ENCODE measurements around the gene IZUMO4.
"Not testable (repeated sequence)": the region's sequence is repeated elsewhere in the genome, so short reads cannot be mapped to it uniquely, and the experiment has no call there.

Gene IZUMO4

DNA sequence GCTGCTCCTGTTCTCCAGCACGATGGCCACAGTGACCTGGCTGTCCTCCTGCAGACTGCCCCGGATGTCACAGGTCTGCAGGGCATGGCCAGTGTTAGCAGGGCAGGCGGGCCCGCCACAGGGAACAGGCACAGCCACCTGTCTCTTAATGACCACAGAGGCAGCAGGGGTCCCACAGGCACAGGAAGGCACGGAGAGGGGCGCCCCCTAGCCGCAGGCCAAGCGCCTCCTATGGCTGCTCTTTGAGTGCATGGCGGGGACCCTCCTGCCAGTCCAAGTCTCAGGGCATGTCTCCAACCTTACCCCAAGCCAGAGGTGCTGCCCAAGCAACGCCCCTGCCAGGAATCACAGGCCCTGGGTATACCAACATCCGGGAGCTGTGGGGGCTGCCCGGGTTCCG, 14.1 kb downstream of the IZUMO4 start:
- DNase-seq: no peak

DNA sequence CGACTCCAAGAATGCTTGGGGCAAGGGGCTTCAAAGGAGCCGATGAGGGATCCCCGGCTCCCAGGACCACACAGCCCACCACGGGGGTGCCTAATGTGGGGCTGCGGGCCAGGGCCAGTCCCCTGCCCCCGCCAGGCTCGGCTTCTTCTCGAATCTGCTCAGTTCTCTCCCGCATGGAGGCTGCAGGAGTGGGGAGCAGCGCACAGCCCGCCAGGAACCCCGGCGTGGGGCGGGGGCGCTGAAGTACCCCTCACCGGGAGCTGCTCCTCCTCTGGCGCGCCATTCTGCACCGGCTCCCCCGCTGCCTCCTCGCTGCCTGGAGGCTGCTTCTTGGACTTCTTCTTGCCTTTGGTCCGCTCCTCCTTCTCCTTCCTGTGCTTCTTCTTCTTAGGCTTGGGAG, 14.7 kb downstream of the IZUMO4 start:
- no peak for DNase-seq

DNA sequence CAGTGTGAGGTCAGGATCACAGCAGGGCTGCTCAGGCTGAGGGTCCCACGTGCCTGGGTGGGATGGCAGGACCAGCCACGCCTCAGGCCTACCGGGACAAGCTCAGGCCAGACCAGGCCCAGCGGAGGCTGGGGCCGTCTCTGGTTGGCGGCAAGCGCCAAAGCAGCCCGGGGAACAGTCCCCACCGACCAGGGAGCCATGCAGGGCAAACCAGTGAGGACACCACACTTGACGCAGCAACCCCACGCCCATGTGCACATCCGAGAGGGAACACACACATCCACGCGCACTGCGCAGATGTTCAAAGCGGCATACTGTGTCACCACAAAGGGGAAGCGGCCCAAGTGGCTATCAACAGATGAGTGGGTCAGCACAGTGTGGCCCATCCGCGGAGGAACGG, 15.2 kb downstream of the IZUMO4 start:
- no peak for DNase-seq

DNA sequence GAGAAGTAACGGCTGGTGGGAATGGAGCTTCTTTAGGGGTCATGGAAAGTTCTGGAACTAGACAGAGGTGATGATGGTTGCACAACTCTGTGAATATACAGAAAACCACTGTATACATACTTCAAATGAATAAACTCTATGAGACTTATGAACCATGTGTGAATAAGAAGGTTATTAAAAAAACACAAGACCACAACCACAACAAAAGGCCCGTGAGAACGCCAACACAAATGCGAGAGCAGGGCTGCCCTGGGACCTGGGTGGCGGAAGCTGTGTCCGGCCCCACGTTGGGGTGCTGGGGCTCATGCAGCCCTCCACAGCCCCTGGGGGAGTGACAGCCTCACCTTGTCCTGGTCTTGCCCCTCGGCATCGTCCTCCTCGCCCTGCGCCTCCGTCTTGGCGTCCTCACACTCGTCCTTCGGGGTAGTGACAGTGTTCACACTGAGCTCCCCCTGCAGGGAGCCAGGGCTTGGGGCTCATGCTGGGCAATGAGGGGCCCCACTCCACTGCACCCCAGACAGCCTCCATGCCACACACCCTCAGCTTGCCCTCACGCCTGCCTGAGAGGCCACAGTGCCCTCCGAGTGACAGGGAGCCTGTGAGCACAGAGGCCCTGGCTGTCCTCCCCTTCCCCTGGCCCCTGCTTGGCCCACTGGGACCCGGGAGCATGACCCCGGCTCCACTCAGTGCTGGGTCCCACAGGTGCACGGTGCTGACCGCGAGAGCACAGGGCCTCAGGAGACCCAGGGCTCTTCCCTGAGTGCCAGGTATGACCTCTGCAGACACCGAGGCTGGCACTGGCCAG, 16.0 kb downstream of the IZUMO4 start:
- DNase-seq: no peak

DNA sequence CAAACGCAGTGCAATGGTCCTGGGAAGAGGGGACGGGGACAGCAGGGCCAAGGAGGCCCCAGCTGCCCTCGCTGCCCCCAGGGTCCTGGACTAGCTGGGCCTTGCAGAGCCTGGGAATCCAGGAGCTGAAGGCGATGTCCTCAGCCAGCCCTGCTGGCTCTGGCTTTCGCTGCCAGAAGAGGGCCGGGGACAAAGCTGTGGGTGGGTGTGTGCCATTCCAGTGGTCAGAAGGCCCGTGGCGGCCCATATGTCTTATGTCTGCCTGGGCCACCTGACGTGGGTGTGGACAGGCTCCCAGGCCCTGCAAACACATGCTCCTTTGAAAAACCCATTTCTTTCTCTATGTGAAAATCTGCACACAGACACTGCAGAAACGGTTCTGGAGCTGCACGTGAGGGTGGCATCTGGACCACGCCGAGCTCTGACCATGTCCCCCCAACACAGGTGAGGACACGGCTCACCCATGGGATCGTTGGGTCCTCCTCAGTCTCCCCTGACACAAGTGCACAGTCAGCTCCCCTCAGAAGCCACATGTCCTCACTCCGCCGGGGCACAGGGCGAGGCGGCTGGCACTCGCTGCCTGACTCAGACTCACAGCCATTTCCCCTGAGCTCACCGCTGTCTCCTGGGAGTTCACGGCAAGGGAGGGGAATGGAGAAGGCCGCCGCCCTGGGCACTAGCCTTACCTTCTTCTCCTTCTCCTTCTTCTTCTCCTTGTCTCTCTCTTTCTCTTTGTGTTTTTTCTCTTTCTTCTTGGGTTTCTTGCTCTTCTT, 16.9 kb downstream of the IZUMO4 start:
- DNase-seq: no peak

DNA sequence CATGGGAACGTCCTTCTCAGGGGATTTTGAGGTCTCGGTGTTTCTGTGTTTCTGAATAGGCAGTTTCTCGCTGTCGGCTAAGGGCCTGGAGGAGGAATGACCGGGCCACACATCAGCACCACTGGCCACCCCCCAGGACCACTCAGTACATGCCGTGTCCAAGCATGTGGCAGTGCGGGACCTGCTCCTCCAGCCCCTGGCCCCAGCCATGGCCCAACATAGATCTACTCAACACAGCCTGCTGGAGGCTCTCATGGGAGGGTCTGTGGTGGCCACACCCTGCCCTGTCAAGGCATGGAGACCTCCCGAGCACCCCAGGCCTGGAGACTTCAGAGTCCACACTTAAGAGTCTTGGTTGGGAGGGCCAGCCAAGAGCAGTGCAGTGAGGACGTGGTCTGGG, 17.5 kb downstream of the IZUMO4 start:
- no peak for DNase-seq

DNA sequence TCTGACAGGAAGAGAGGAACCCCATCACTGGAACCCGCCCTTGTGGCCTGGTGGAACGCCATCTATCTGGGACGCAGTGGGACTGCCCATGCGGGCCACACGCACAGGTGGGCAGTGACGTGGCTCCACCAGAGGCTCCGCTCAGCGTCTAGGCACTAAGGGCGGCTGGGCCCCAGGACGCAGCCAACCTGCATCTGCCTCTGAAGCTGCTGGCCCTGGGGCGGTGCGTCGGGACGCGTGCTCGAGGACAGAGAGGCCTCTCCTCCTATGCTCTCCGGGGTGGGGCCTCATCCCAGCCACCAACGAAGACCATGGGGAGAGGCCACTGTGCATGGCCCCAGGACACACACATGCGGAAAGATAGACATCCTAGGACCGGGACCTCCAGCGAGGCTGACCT, 18.1 kb downstream of the IZUMO4 start:
- no peak for DNase-seq

DNA sequence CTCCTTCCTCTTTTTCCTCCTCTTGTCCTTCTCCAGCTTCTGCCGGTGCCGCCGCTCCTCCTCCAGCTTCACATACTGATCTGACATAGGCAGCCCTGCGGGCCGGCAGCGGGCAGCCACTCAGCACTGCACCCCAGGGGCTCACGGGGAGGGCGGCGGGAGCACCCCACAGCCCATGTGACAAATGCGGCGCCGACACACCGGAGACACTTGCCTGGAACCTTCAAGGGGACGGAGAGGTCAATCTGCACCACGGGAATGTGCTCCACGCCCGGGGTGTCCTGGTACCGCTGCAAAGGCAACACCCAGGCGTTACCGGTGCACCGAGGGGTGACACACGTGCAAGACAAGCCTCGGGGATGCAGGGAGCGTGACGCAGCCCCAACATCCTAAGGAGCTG, 18.6 kb downstream of the IZUMO4 start:
- no peak for DNase-seq

DNA sequence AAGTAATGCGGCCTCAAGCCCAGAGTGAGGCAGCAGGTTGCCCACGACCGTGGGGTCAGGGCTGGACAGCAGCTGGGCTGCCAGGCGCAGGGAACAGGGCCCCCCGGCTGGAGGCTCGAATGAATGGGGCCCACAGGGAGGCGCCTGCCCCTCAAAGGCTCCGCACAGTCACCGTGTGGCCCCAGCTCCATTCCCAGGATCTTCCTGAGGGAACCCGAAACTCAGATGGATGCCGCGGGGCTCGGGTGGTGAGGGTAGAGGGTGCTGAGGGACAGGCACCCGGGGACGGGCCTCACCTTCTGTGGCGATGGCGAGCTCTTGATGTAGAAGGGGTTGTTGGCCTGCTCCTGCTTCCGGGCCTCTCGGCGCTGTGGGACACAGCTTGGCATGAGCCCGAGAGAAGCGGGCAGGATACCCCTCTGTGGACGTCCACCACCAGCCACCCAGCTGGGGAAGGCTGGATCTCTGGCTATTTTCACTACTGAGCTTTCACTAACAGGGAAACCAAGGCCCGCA, 19.3 kb downstream of the IZUMO4 start:
- no peak for DNase-seq

DNA sequence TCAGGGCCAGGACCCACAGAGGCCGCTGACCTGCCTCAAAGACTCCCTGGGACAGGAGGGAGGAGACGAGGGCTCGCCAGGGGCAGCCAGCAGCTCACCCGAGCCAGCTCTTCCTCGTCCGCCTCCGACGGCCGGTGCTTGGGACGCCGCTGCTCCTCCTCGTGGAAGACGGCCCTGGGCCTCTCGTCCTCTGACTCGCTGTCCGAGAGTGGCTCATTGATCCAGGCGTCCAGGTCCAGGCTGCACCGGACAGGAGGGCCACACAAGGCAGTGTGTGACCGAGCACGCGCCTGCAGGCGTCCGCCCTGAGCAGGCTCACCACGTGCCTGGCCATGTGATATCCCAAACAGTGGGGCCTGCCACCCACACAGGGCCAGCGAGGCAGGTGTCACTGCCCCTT, 19.8 kb downstream of the IZUMO4 start:
- DNase-seq: no peak

DNA sequence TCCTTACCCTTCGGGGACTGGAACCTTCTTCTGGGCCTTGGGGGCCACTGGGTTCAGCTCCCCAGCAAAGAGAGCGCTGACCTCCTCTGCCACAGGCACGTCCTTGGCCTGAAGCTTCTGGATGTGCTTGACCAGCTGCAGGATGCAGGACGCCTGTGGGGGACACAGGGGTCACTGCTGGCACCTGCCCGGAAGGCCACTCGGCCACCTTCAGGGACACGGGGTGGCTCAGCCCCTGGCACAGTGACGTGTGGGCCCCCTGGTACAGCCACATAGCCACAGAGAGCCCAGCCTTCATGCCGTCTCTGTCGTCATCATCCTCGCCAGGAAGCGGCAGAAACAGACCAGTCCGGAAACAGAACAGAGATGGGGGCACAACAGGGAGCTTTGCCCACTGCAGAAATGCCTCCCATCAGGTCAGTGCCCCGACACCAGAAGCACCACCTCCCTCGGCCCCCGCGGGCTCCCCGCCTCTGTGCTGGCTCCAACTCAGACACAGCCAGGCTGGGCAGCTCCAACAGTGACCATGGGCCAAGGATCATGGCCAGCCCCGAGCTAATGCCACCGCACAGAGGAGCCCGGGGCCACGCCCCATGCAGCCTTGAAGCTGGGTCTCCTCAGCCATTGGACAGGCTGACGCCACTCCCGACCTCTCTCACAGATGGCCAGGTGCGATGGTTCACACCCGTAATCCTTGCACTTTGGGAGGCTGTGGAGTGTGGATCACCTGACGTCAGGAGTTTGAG, 20.7 kb downstream of the IZUMO4 start:
- no peak for DNase-seq

DNA sequence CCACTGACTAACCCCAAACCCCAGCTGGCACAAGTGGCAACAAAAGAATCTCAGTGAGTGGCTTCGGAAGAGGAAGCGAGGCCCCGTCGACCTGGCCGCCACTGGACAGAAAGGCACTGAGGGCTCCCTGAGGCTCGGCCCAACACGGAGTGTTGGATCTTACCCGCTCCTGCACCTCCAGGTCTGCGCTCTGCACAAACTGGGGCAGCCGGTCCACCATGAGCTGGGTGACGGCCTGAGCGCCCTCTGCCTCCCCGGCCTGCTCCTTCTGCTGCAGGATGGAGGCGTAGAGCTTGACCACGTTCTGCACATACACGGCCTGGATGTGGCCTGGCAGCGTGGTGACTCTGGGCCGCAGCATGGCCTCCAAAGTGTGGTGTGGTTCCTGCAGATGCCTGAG, 21.7 kb downstream of the IZUMO4 start:
- no peak for DNase-seq

DNA sequence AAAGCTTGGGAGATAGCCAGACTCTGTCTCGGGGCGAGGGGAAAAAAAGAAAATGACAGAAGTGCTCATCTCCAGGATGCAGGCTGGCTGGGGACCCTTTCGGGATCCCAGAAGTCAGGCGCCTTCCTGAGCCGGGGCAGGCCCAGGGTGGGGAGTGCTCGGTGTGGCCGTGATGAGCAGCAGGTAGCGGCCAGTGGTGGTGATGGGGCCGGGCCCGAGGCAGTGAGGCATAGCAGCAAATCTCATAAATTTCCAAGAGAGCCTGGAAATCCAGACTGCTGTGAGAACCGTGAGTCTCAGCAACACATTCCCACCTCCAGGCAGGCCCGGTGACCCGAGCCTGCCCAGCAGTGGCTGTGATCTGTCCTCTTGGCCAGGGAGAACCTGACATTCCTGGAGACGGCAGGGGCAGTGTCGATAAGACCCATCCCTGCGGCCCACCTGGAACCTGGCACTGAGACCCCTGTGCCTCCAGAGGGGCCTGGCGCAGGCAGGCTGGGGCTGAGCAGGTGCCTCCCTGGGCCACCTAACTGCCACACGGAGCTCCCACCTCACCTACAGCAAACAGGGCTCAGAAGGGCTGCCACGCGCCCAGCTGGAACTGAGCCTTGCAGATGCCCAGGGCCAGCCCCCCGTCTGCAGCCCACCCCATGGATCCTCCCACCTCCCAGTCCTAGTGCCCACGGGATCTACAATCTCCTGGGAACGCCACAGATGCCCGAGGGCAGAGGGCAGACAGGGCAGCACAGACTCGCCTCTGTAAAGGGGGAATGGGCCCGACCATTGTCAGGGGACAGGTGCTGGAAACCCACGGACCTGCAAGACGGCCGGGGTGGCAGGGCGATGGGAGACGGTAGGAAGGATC, 23.4 kb downstream of the IZUMO4 start:
- no peak for DNase-seq

DNA sequence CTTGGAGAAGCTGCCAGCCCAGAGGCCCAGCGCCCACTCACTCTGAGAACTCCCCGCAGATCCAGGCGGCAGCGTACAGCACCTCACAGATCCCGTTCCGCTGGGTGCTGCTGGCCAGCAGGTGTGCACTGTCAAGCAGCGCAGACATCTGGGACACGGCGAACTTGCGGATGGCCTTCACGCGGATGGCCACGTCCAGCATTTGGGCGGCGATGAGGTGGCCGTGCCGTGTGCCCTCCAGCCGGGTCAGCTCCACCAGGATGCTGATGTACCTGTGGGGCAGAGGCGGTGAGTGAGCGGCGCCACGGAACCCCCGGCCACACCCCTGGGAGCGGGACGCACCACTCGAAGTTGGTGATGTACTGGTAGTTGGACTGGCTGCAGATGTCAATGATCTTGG, 24.1 kb downstream of the IZUMO4 start:
- DNase-seq: no peak

DNA sequence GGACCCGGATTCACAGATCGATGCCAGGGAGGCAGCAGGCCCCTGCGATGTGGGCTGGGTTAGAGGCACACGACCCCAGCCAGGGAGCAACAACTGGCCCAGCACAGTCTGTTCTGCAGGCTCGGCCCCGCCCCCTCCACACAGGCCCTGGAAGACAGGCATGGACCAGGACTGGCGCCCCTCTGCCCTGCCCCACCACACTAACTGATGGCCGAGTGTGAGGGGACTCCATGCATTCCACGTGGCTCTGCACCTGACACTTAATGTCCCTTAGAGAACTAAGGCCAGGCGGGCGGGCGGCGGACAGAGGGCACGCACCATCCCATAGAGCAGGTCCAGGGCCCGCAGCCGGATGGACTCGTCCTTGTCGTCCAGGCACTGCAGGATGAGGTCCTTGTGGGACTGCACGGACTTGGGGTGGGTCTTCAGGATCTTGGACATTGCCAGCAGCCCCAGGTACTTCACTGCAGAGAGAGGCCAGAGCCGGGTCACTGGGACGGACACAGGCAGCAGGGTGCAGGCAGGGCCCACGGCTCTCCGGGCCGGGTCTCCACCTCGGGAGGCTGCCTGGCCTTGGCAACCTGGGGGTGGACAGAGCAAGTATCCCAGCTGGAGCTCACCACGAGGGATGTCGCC, 24.8 kb downstream of the IZUMO4 start:
- no peak for DNase-seq

DNA sequence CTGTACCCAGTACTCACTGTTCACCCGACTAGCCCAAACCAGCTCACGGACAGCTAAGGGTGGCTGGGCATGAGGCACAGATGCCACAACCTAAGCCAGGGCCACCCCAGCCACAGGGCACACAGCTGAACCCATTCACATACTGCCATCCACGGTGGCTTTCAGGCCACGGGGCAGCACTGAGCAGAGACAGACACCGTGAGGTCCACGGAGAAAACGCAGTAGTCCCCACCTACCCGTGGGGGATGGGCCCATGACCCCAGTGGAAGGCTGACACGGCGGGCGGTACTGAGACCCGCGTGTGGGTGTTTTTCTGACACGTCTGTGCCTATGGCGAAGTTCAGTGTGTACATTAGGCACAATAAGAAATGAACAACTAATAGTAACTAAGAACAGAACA, 25.5 kb downstream of the IZUMO4 start:
- DNase-seq: no peak

DNA sequence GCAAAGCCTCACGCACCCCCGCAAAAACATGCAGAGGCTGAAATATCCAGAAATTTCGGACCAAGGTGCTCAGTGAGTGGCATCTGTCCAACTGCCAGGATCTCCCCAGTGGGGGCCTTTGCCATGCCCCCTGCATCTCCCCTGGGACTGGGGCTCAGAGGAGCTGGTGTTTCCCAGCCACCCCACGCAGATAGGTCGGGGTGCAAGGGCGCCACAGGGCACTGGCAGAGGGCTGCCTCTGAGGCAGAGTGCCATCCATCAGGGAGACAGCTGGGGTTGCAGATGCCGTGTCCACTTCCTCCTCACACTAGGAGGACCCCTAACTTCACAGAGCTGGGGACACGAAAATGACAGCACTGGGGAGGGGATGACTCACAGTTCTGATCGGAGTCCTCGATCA, 26.3 kb downstream of the IZUMO4 start:
- DNase-seq: no peak

DNA sequence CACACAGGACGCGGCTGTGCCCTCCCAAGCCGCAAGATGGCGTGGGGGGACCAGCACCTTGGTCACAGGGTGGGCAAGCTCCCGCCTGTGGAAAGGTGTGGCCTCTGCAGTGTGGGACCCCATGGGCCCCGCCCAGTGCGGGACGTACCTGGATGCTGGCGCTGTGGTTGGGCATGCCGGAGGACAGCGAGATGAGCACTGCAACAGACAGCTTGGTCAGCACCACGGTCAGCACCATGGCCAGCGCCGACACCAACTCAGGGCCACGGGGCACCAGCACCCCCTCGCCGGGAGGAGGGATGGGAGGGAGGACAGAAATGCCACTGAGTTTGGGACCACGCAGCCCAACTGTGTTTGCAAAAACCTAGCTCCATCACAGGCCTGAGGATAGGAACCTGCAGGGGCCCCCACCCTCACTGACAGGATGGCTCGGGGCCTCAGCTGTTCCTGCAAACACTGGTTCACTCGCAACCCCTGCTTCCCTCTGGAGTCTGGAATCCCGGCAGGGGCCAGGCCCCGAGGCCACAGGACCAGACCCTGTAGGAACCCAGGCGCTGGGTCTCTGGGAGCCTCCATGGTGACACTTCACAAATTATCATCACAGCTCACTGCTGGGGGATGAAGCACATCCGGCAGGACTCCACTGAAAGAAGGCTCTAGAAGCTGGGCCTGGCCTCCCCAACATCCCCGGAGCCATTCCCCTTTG, 27.1 kb downstream of the IZUMO4 start:
- DNase-seq: no peak

DNA sequence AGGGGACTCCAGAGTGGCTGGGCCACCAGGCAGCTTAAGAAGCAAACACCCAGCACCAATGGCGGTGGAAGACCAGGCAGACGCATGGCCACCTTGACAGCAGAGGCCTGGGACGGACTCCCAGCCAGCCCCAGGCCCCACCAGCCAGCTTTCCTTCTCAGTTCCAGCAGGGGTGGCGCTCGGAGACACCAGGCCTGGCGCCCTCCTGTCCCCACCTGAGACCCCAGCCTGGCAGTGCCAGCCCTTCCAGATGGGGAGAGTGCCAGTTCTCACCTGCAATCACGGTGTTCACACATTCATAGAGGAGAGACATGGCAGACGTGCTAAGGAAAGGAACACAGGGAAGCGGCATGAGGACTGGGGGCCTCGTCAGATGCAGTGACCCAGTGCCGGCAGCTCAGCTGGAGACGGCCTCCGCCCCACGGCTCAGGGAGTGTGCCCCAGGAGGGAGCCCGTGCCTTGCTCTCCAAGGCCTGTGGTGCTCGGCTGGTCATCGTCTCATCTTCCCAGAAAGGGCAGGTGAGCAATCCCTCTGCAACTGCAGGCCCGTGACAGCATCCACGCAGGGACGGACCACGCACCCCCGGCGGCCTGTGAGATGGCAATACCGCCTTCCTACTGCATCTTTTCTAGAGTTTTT, 30.3 kb downstream of the IZUMO4 start:
- no peak for DNase-seq

DNA sequence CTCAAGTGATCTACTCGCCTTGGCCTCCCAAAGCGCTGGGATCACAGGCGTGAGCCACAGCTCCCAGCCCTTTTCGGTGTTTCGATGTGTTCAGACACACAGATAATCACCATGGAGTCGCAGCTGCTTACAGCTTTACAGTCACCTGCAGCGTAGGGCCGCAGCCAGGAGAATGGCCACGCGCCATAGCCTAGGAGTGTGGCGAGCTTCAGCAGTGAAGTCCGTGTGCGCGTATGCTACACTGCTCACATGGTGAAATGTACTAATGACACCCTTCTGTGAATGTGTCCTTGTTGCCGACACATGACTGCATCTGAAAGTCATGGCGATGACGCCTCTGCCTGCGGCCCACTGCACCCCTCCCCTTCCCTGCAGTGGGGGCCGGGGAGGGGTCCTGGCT, 31.0 kb downstream of the IZUMO4 start:
- DNase-seq: no peak

DNA sequence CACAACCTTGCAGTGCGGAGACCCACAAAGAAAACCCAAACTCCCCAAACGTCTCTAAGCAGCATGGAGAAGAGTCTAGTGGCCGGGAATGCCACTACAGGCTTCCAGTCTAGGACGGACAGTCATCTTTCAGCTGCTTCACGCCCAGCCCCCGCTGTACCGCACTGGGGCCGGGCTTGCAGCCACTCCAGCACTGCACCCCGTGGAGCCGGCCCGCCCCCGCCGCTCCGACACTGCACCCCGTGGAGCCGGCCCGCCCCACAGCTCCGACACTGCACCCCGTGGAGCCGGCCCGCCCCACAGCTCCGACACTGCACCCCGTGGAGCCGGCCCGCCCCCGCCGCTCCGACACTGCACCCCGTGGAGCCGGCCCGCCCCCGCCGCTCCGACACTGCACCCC, 31.5 kb downstream of the IZUMO4 start:
- DNase-seq: not testable (repeated sequence)

Measured in GOT3 (cell line).